GM19238 (cell line): ENCODE data around the gene OR1S2.
"Not testable (repeated sequence)": the region's sequence is repeated elsewhere in the genome, so short reads cannot be mapped to it uniquely, and the experiment has no call there.

Experiments used
- DNase-seq: peaks from one replicate; pipeline ENCODE4 v3.0.0; 2011; ENCODE audit warnings: low spot score; ENCODE audit not compliant: insufficient read length

Gene OR1S2

DNA sequence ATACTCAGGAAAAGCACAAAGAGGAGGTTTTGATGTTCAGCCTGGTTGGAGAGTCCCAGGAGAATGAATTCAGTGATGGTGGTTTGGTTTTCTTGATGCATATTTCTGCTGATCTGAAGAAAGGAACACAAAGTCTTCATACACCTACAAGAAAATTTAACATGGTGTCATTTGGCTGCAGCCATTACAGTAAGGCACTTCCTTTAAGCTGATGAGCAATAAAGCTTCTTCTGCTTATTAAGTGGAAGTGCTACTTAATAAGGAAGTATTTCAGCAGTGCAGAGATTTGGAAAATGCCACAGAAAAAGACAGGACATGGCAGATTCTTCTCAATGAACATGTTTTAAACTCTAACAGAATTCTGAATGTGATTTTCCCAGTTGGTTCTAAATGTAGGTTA lies at the start of gene OR1S2:
OR1S2 (minus strand) TSS at position 101 of the 400 bp plus-strand sequence; CDS start at position 101, 0 bp downstream.
- no peak for DNase-seq

DNA sequence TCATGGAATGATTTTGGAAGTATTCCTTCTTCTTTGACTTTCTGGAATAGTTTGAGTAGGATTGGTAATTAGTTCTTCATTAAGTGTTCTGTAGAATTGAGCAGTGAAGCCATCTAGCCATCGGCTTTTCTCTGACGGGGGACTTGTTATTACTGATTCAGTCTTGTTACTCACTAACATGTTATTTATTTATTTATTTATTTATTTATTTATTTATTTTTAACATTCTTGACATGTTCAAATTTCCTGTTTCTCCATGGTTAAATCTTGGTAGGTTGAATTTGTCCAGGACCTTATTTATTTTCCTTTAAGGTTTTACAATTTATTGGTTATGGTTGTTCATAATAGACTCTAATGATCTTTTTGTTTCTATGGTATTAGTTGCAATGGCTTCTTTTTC lies 40.0 kb upstream of the OR1S2 start:
- no peak for DNase-seq

GRCh38 chr11:58227956-58228615 lies 24.1 kb upstream of the OR1S2 start:
- DNase-seq: no peak

- DNase-seq: no peak
Observed at GRCh38 chr11:58222721-58223120, 18.8 kb upstream of the OR1S2 start.

DNA sequence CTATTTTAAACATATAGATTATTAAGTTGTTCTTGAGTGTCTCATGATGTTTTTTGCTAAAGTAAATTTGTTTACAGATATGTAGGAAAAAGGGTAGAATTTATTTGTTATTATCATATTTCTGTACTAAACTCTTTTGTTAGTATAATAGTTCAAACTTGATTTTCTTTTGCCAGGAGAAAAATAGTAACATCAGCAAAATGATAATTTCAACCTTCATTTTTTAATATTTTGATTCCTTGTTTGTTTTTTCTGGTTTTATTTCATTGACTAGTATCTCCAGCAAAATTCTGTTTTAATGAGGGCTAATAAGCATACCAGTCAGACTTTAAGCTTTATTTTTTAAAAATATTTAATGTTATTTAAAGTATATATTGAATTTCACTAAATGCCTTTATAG lies 12.5 kb upstream of the OR1S2 start:
- DNase-seq: no peak

GRCh38 chr11:58212420-58212819 lies 8.5 kb upstream of the OR1S2 start, which contains the start of gene OR1S1:
OR1S1 (plus strand) TSS chr11:58212720.
- not testable (repeated sequence) for DNase-seq

GRCh38 chr11:58199271-58199670 lies 4.7 kb downstream of the OR1S2 start:
- DNase-seq: no peak

DNA sequence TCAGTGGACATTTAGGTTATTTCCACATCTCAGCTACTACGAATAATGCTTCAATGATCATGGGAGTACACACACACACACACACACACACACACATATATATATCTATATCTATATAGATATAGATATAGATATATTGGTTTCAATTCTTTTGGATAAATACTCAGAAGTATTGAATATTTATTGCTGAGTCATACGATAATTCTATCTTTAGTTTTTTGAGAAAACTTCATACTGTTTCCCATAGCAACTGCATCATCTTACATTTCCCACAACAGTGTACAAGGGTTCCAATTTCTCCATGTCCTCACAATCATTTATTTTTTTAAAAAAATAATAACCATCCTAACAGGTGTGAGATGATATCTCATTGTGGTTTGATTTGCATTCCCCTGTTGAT lies 8.0 kb downstream of the OR1S2 start:
- no peak for DNase-seq

DNA sequence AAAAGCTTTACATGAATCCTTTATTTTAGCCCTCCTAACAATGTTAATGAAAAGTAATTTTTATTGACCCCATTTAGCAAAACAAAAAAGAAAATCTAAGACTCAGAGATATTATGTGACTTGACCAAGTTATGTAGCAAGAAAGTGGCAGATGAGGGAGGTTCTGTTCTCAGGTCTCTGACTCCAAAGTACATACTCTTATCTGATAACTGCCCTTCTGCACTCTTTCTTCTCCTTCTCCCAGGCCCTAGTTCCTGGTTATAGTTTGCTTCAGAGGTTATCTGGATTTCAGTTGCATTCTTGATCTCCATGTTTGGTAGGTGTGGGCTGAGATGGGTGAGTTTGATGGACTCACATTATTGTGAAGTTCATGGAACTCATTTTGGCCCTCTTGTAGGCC lies 10.6 kb downstream of the OR1S2 start:
- DNase-seq: no peak

DNA sequence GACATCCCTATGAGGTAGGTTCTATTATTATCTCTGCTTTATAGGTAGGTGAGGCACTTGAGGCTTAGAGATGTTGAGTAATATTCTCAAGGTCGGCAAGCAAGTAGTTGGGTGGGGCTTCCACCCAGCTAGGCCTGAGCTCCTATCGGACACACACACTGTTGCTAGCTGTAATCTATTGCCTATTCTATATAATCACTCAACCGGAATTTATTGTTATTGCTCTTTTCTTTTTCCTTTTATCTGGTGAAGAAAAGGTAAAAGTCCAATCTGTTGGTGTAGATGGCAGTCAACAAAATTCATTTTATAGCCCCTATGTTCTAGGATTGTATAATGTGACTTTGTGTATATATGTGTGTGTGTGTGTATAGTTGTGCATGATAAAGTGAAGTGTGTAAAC lies 11.7 kb downstream of the OR1S2 start:
- DNase-seq: no peak

GRCh38 chr11:58188770-58189169 lies 15.2 kb downstream of the OR1S2 start, which contains the start of gene OR9Q2:
OR9Q2 (plus strand) TSS chr11:58189070; CDS start chr11:58190491, 1,421 bp downstream.
- no peak for DNase-seq

GRCh38 chr11:58186938-58187337 lies 17.0 kb downstream of the OR1S2 start:
- no peak for DNase-seq

DNA sequence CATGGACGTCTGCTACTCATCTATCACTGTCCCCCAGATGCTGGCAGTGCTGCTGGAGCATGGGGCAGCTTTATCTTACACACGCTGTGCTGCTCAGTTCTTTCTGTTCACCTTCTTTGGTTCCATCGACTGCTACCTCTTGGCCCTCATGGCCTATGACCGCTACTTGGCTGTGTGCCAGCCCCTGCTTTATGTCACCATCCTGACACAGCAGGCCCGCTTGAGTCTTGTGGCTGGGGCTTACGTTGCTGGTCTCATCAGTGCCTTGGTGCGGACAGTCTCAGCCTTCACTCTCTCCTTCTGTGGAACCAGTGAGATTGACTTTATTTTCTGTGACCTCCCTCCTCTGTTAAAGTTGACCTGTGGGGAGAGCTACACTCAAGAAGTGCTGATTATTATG lies 24.3 kb downstream of the OR1S2 start:
- DNase-seq: no peak

GRCh38 chr11:58178444-58178843 lies 25.5 kb downstream of the OR1S2 start:
- no peak for DNase-seq

- no peak for DNase-seq
Observed at GRCh38 chr11:58177409-58178054, 26.4 kb downstream of the OR1S2 start.

DNA sequence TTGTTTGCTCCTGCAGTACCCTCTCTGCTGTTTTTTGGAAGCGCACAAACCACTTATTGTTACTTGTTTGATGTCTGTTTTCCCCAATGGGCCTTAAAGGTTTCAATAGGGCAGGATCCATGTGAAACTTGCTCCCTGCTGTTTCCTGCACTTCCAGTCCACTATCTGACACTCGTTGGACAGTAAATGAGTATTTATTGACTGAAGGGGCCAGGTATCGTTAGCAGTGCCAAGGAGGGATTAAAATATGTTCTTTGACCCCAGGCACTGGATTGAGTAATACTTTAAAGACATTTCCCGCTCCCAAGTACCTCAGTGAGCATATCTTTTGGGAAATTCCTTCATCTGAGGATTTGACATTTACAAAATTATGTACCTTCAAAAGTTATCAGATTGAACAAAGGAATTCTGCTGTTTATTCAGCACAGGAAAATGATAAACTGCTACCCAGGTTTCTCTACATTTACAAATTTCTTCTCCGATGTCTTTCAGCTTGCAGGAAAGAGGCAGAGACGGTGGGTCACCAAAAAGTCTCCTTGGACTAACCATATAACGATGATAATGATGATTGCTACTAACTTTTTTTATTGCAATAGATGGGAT lies 38.3 kb downstream of the OR1S2 start:
- DNase-seq: no peak

- DNase-seq: no peak
Observed at GRCh38 chr11:58164990-58165389, 39.0 kb downstream of the OR1S2 start.

GRCh38 chr11:58164389-58164788 lies 39.6 kb downstream of the OR1S2 start:
- DNase-seq: no peak
